ENCODE measurements around the gene NPDC1.
"Not testable (repeated sequence)": the region's sequence is repeated elsewhere in the genome, so short reads cannot be mapped to it uniquely, and the experiment has no call there.

NPDC1 gene

DNA sequence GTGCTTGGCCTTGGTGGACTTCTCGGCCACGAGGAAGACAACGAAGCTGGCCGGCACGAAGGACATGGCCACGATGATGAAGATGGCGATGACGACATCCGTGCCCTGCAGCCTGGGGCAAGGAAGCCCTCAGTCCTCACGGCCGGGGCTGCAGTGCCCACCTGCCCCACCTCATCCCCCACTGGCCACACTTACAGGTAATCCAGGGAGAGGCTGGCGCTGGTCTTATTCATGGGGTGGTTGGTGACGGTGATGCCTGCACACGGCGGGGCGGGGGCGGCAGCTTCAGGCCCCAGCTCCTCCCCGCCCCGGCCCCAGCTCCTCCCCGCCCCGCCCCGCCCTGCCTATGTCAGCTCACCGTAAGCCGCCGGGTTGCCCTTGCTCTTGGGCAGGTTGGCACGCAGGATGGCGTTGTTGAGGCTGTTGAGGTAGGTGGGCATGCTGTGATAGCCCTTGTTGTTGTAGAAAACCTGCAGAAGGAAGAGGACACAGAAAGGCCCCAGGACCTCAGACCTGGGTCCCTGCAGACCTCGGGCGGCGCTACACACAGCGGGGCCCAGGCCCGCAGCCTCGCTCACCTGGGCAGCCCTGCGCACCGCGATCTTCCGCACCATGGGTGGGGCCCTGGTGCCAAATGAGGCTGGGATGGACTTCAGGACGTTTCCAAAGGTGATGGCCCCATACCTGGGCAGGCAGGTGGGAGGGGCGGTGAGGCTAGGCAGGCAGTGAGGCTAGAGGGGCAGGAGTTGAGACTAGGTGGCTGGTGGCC is 33.9 kb downstream of the NPDC1 start:
- DNase-seq (ENCODE audit: low read depth in 2 of 2), result no peak

DNA sequence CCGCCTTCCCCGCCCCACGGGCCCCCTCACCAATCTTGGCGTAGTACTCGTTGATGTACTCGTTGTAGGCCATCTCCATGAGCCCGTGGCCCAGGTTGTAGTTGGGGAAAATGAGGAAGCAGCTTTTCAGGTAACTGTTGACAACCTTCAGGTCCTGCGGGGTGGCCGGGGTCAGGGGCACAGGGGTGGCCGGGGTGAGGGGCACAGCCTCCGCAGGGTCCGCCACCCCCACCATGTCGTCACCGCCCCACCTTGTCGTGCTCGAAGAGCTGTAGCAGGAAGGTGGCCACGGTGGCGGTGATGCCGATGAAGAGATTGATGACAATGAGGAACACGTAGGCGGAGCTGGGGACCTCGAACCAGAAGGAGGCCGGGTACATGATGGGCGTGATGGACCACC is 34.8 kb downstream of the NPDC1 start:
- DNase-seq (ENCODE audit: low read depth in 2 of 2), result no peak

DNA sequence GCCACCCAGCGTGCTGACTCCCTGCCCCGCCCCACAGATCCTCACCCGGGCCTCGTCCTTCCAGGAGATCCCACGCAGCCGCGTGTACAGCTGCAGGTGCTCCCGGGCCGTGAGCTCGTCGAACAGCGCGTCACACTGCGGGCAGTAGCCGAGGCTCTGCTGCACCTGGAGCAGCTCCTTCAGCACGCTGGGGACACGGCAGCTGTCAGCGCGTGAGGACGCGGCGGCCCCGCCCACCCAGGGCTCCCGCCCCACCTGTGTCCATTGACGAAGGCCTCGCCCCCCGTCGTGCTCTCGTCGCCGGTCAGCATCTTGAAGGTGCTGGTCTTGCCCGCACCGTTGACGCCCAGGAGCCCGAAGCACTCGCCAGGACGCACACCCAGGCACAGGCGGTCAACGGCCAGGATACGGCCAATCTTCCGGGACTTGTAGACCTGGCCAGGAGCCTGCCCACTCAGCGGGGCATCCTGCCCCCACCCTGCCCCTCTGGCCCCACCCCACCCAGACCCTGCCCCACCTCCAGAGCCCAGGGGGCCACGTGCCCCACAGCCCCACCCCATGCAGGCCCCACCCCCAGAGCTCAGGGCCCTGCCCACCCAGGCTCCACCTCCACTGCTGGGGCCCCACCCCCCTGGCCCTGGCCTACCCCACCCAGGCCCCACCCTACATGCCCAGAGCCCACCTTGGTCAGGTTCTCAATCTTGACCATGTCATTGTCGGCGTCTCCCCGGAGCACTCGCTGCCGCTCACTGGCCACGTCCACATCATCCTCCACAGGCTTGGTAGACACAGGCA is 35.8 kb downstream of the NPDC1 start:
- DNase-seq (ENCODE audit: low read depth in 2 of 2), result no peak

DNA sequence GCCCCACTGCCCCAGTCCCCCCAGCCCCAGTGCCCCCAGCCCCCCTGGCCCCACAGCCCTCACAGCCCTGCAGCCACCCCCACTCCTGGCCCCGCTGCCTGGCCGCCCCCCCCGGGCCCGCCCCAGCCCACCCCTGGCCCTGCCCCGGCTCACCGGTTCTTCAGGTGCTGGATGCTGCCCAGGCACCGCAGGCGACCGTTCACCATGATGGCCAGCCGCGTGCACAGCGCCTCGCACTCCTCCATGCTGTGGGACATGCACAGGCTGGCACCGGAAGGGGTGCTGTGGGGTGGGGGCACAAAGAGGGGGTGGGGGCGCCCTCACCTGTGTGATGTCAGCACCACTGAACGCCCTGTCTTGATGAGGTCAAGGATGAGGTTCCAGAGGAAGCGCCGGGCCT is 36.8 kb downstream of the NPDC1 start:
- no peak for DNase-seq (ENCODE audit: low read depth in 2 of 2)

DNA sequence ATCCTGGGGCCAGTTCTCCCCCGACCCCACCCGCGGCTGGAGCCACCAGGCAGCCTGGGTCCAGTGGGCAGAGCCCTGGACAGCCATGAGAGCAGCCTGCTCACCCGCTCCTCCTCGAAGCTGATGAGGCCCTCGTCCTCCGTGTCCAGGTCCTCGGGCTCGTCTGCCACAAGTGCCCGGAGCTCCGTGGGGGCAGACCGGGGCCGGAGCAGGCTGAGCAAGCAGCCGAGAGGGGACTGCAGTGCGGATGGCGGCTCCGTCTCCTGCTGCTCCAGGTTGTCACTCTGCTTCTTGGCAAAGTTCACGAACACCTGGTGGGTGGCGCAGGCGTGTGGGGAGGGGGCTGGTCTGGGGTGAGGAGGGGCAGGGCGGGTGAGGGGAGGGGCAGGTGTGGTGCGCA is 37.7 kb downstream of the NPDC1 start:
- DNase-seq (ENCODE audit: low read depth in 2 of 2), result no peak

DNA sequence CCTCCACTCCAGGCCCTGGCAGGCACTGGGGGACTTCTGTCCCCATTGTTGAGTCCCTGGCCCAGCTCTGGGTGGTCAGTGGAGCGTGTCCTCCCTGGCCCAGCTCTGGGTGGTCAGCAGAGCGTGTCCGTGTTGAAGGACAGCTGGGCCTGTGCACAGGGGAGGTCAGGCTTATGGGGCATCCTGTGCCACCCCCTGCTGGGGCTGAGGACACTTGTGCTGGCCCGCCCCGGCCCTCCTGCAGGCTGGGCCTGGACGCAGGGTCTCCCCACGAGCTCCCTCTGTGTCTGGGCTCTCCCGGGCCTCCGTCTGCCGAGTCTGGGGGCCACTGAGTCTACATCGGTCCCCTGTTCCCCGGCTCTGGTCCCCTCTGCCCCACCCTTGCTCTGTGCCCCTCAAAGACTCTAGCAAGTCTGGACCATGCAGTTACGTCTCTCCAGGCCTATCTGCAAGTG is 38.1 kb downstream of the NPDC1 start:
- DNase-seq (ENCODE audit: low read depth in 2 of 2), result no peak

DNA sequence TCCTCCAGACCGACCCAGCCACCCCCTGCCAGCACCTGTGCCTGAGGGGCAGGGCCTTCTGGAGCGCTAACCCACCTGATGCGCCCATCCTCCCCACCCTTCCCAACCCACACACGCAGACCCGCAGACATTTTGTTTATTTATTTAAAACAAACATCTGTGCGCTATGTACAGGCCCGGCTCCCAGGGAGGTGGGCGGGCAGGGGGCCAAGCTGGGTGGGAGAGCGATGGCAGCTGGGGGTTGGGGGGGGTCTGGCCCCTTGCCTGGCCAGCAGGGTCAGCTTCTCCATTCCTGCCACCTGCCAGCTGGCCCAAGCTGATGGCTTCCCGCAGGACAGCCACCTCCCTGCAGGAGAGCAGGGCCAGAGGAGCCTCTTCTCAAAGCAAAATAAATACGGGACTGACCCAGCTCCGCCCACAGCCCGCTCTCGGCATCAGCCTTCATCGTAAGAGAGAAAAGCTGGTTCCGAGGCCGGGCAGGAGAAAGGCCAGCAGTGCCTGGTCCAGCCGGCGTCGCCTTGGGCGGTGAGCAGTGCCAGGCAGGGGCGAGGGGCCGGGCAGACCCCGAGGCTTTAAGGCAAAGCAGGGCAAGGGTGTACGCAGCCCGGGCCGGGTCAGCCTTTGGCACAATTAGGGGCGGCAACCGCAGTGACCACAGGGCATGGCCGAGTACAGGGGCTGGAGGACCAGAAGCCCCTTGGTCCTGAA is 38.7 kb downstream of the NPDC1 start:
- DNase-seq (ENCODE audit: low read depth in 2 of 2), result no peak

DNA sequence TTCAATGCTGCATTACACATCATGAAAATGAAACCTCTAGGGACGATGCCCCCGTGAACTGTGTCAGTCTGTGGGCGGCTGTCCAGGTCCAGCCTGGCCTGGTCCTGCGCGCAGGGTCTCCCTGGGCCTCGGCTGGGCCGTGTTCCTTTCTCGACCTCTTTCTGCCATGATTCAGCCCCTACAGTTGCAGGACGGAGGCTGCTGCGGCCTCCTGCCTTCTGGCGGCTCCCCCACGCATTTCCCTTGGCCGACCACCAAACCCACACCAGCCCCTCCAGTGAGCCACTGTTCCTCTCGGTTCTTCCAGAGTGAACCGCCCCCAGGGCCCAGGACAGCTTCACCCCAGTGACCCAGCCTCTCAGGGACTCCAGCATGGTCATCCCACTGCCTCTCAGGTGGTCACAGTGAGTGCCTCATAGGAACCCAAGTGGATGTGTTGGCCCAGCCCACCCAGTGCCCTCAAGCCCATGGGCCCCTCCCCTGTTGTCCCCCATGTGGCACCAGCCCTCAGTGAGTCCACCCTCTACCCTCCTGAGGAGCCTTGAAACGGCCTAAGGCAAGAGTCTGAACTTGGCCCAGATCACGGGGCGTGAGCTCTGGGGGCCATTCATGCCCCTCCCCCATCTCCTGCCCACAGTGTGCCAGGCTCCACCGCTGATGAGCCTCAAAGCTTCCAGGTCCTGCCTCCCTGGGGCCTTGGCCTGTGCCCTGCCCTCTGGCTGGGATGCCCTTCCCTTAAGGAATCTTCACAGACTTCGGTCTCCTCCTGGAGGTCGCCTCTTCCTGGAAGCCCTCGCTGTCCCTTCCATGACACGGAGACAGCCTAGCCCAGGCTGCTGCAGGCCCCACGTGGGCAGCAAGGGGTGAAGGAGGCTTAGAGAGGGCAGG is 39.6 kb downstream of the NPDC1 start:
- no peak for DNase-seq (ENCODE audit: low read depth in 2 of 2)

DNA sequence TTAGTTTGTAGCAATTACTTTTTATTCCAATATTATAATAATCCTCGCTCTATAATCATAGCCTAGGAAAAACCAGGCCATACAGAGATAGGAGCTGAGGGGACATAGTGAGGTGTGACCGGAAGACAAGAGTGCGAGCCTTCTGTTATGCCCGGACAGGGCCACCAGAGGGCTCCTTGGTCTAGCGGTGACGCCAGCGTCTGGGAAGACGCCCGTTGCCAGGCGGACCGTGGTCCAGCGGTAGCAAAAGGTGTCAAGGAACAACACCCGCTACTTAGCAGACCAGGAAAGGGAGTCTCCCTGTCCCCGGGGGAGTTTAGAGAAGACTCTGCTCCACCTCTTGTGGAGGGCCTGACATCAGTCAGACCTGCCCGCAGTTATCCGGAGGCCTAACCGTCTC is 41.7 kb downstream of the NPDC1 start:
- DNase-seq (ENCODE audit: low read depth in 2 of 2), result not testable (repeated sequence)

DNA sequence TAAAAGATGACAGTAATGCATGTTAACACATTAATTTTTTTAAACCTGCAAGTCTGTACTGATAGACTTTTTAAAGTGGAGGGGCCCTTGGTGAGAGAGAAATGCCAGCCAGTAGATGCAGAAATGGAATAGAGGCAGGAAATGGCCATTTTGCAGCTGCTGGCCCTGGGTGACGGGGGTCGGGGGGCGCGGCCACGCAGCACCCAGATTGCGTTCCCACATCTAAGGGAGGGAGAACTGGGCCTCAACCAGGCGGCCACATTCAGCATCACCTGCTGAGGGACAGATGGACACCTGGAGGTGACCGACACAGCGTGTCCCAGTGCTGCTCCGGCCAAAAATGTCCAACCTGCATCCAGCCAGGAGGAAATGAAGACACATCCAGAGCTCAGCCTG is 43.3 kb downstream of the NPDC1 start:
- no peak for DNase-seq (ENCODE audit: low read depth in 2 of 2)

DNA sequence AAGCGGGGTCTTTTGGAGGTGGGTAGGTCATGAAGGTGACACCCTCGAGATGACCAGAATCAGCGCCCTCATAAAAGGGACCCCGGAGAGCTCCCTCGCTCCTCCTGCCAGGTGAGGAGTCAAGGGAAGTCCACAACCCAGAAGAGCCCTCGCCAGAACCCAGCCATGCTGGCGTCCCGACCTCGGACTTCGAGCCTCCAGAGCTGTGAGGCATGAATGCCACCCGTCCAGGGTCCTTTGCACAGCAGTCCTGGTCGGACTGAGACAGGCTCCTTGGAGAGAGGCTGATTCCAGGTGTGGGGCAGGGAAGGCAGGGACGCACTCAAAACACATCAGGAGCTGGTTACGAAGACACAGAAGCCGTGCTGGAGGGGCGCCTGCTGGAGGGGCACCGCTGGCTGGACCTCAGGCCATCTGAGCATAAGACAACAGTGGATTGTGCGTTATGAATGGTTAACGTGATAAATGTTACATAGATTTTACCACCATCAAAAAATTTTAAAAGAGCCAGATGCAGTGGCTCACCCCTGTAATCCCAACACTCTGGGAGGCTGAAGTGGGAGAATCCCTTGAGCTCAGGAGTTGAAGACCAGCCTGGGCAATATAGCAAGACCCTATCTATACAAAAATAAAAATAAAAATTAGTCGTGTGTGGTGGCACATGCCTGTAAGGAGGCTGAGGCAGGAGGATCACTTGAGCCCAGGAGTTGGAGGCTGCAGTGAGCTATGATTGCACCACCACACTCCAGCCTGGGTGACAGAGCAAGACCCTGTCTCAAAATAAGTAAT is 43.9 kb downstream of the NPDC1 start:
- no peak for DNase-seq (ENCODE audit: low read depth in 2 of 2)

DNA sequence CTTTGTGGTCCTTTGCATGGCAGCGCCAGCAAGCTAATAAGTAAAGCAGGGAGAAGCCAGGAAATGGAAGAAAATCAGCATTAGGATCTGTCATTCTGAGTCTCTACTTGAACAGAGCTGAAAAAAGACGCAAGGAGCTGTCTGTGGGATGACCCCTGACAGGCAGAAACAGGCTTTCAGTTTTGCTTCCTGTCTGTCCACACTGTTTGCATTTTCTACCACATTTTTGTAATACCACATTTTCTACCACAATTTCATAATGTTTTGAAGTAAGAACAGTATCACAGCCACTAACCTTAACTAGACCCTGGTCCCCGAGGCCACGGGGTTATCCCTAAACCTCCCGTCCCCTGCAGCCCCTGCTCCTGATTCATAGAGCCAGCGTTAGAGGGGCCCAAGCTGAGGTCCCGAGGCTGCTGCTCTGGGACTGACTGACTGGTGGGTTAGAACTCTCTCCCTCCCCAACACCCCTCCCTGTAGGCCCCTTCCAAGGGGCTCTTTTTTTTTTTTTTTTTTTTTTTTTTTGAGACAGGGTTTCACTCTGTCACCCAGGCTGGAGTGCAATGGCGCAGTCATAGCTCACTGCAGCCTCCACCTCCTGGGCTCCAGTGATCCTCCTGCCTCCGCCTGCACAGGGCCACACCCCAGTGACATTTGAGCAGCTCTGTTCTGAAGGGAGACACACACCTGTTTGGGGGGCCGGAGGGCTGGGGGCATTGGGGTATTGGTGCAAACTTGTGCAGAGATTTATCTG is 45.6 kb downstream of the NPDC1 start:
- DNase-seq (ENCODE audit: low read depth in 2 of 2), result no peak

DNA sequence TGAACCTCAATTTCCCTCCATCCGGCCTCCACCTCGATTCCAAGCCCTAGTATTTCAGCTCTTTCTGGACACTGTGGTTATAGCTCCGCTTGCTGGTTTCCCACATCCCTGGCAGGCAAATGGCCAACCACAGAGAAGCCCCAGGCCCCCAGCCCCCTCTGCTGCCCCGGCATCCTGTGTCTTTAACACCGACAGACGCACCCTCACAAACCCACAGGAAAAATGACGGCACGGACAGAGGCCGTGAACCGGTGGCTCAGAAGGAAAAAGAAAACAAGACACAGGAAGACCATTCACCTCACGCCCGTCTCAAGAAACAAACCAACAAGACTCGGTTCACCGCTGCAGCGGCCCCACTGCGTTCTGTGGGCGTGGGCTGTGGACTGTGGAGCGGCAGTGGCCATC is 48.1 kb downstream of the NPDC1 start:
- no peak for DNase-seq (ENCODE audit: low read depth in 2 of 2)

DNA sequence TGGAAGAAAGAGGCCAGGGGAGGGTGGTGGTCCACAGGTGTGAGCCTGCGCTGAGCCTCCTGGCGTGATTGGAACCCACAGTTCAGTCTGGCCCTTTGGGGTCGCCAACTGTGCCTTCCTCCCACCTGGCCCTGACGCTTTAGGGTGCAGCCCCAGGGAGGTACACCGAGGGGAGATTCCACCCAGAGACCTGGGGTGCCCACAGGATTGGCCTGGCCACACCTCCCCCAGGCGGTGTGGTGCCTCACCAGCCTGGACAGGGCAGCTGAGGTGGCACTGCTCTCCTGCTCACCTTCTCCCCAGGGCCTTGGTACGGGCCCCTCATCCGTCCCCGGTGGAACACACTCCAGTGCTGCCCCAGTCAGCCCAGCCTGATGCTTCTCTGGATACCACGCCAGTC is 48.6 kb downstream of the NPDC1 start:
- DNase-seq (ENCODE audit: low read depth in 2 of 2), result no peak

DNA sequence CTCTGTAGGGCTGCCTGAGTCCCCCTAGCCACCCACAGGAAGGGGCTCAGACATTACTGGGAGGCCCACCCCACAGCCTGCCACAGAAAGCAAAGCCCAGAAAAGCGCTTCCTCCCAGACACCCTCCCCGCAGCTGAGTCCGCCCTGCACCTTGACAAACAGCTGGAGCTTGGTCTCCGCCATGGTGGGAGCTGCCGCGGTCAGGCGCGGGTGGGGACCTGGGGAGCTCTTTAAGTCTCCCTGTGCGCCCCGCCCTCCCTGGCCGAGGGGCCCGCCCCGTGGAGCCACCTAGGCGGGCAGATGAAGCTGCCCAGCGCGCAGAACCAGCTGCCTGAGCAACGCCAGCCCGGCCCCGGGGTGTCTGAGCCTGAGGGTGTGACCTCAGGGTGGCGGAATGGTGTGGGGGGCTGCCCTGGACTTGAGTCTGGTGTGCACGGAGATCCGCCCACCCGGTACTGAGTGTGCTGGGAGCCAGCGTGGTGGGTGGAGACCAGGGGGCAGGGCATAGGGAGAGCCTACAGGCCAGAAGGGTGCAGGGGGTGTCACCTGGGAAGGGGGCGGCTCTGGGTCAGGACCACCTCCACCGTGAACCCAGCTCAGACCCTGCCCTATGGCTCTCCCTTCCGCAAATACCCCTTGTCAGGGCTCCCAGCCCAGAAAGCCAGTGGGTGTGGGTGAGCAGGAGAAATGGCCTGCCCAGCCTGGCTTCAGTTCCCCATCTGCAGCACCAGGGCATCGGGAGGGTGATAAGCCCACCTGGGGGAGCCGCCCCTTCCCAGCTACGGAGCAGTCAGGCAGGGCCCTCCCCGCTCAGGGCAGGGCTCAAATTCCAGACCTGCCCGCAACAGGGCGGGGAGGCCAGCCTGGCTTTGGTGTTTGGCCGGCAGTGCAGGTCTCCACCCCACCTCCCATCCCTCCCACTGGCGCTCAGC is 49.4 kb downstream of the NPDC1 start, which contains the start of gene CLIC3:
CLIC3 (minus strand) TSS at position 208 of the 932 bp plus-strand sequence; CDS start at position 183, 25 bp downstream.
- no peak for DNase-seq (ENCODE audit: low read depth in 2 of 2)

DNA sequence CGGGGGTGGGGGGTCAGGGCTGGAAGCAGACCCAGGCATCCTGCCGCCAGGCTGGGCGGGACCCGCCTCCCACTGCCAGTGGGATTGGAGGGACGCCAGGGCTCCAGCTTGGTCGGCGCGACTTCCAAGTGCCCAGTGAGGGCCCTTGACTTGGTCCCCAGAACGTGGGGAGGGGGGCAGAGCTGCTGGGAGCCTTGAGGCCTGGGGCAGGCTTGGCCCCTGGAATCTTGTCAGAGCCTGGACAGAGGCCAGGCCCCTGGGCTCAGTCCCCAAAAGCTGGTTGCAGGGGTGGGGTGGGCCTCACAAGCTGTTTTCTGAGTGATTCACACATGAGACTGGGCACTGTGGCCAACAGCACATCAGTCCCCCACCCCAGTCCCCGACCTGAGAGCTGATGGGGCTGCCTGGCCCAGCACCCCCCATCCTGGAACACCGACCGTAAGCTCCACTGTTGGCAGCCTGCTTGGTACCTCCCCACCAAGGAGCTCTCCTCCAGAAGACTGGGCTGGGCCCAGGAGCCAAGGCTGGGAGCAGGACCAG is 50.1 kb downstream of the NPDC1 start:
- DNase-seq (ENCODE audit: low read depth in 2 of 2), result no peak

DNA sequence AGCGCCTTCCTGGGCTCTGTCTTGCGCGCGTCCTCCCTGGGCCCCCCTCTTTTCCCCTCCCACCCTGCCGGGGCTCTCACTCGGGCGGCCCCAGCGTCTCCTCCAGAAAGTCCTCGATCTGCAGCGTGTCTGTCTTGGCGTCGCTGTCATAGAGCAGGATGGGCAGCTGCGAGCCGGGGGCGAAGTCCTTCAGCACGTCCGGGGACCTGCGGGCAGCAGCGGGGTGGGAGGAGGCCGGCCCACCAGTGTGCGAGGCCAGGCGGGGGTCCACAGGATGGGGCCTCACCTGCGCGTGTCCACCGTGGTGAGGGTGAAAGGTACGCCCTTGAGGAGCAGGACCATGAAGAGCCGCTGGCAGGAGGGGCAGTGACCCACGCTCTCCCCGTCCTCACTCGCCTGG is 50.6 kb downstream of the NPDC1 start:
- no peak for DNase-seq (ENCODE audit: low read depth in 2 of 2)

DNA sequence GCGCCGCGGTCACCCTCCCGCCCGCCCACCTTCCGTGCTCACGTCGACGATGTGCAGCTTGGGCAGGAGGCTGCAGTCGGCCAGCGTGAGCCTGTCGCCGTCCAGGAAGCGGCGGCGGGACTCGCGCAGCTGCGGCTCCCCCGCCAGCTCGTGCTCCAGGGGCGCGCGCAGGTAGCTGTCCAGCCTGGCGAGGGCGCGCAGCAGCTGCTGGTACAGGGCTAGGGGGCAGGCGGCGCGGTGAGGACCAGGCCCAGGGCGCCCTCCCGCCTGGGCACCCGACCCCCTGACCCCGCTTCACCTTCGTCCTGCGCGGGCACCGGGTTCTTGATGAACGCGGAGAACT is 51.1 kb downstream of the NPDC1 start:
- no peak for DNase-seq (ENCODE audit: low read depth in 2 of 2)
